GM13976 (cell line): Measurements from ENCODE around the gene CITED1.

Source experiments
- DNase-seq: peaks from one replicate; pipeline ENCODE4 v3.0.0; 2012; ENCODE audit warnings: low spot score
- in situ Hi-C: fragments of 300-500 bp; cut with MboI; formaldehyde crosslinking; loops from one replicate; pipeline ENCODE4 v1.12.0; 2022; ENCODE audit warnings: low sequenced_read_pairs, mixed read lengths, inconsistent platforms; ENCODE audit not compliant: unreplicated experiment
- TF ChIP-seq, protein P1 (sequence below): IDR thresholded peaks from 2 replicates; pipeline ENCODE4 v1.5.1; 2012; ENCODE audit warnings: borderline replicate concordance, mild to moderate bottlenecking; ENCODE audit not compliant: insufficient read depth; ENCODE audit errors: extremely low read depth, missing control alignments, control extremely low read depth

Gene CITED1

DNA sequence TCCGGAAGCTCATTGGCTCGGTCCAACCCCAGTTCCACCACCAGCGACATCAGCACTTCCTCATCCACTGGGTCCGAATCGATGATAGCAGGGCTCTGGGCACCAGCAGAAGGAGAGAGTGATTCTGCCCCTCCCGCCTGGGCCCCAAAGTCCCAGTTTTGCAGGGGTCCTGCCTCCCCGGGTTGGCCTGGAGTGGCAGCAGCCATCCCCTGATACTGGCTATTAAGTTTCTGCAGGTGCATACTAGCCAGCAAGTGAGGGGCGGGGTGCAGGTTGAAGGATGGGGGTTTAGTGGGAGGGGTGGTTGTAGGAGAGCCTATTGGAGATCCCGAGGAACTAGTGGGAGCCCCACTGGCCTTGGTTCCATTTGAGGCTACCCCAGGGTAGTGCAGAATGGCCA lies 3.9 kb downstream of the CITED1 start:
- DNase-seq = no peak
- in situ Hi-C loops = no loop called here

GRCh38 chrX:72299891-72300630 lies 5.7 kb downstream of the CITED1 start:
- DNase-seq = no peak
- in situ Hi-C loops = loop anchor here (25.0 kb wide), 1 partner anchor 237 kb away; no protein-coding TSS in a partner anchor
- TF ChIP-seq, protein P1, sequence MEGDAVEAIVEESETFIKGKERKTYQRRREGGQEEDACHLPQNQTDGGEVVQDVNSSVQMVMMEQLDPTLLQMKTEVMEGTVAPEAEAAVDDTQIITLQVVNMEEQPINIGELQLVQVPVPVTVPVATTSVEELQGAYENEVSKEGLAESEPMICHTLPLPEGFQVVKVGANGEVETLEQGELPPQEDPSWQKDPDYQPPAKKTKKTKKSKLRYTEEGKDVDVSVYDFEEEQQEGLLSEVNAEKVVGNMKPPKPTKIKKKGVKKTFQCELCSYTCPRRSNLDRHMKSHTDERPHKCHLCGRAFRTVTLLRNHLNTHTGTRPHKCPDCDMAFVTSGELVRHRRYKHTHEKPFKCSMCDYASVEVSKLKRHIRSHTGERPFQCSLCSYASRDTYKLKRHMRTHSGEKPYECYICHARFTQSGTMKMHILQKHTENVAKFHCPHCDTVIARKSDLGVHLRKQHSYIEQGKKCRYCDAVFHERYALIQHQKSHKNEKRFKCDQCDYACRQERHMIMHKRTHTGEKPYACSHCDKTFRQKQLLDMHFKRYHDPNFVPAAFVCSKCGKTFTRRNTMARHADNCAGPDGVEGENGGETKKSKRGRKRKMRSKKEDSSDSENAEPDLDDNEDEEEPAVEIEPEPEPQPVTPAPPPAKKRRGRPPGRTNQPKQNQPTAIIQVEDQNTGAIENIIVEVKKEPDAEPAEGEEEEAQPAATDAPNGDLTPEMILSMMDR = no peak

More for the DNA sequence above, 3.9 kb downstream of the CITED1 start:
- TF ChIP-seq, protein P1 = no peak

DNA sequence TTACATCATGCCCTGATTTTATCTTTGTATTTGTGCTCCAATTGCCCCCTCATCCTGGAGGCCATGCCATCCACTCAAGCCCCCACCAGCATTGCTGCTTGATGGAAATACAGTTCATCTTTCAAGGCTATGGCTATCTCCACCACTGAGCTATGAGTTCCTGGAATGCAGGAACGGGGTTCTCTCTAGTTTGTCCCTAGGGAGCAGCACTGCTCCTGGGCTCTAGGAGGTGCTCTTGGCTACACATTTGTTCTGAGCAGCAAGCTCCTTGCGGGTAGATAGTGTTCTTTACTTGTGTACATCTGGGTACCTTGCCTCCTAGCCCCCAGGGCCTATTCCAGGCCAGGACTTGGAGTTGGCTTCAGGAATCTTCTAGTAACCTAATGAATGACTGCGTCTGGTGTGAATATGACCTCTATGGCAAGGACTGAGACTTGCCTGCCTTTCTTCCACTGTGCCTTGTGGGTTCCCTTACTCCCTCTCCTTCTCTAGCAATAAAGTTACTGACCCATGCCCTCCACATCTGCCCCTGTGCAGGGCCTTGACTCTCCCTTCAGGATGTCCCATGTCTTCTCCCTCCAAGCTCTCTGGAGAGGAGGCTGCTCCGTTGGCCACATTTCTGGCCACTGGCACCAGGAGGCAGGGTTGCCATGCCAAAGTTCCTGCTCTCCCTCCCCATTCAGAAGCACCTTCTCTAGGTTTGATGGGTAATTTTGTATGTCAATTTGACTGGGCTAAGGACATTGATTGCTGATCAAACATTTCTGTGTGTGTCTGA lies 7.6 kb downstream of the CITED1 start:
- TF ChIP-seq, protein P1 = no peak
- DNase-seq = peak; percentile 36
- in situ Hi-C loops = loop anchor here (25.0 kb wide), 1 partner anchor 239 kb away; no protein-coding TSS in a partner anchor

- DNase-seq = no peak
- TF ChIP-seq, protein P1 = no peak
- in situ Hi-C loops = loop anchor here (25.0 kb wide), 1 partner anchor 240 kb away; no protein-coding TSS in a partner anchor
Observed at GRCh38 chrX:72296991-72297390, 8.7 kb downstream of the CITED1 start.

GRCh38 chrX:72295745-72296144 lies 10.0 kb downstream of the CITED1 start:
- no peak for DNase-seq
- TF ChIP-seq, protein P1 = no peak
- in situ Hi-C loops = loop anchor here (25.0 kb wide), 1 partner anchor 242 kb away; no protein-coding TSS in a partner anchor

DNA sequence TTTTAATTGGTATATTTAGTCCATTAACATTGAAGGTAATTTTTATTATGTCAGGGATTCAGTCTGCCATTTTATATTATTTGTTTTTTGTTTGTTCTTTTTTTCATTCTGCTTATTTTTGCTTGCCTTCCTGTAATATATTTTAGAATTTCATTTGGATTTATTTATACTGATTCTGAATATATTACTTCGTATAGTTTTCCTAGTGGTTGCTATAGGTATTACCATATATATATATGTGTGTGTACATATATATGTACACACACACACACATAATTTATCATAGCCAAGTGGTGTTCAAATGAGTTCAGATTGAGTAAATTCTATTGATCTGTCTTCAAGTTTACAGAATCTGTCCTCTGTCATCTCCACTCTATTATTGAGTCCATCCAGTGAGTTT lies 11.2 kb downstream of the CITED1 start:
- DNase-seq = no peak
- in situ Hi-C loops = loop anchor here (25.0 kb wide), 1 partner anchor 243 kb away; no protein-coding TSS in a partner anchor
- TF ChIP-seq, protein P1 = no peak
